Kidney epithelial cell (primary cell): Measurements from ENCODE around the gene BRSK1. TPM values are rescaled to one million over a fixed set of nuclear protein-coding genes. Genes with fewer than 3 reads are reported as not detected.

Source experiments
- DNase-seq: peaks from one replicate; pipeline ENCODE4 v3.0.0-alpha.2; 2010; ENCODE audit warnings: low read depth
- H3K27me3 ChIP-seq: 2 replicates; pipeline ENCODE4 v1.6.0; 2011; ENCODE audit warnings: low read length; ENCODE audit not compliant: control insufficient read depth, insufficient read depth
- H3K36me3 ChIP-seq: 2 replicates; pipeline ENCODE4 v1.5.1; 2011; ENCODE audit warnings: low read length; ENCODE audit not compliant: control insufficient read depth, insufficient read depth
- H3K4me3 ChIP-seq: 2 replicates; pipeline ENCODE4 v1.5.1; 2011; ENCODE audit warnings: low read depth, mild to moderate bottlenecking, control low read depth, low read length
- total RNA-seq: library from RNA; depleted of rRNA; stranded (reverse); fragments of >200 nt; gene quantifications from 2 replicates; pipeline ENCODE4 v1.2.3, GENCODE V29; 2015
- TF ChIP-seq, protein P1 (sequence below): IDR thresholded peaks from 2 replicates; pipeline ENCODE4 v1.5.1; 2011; ENCODE audit warnings: mild to moderate bottlenecking, moderate library complexity, low read length, control low read depth, inconsistent platforms; ENCODE audit not compliant: insufficient read depth, poor library complexity, severe bottlenecking

The BRSK1 gene
- total RNA-seq, 1 donor from 2014 or later, result 6.0 TPM

DNA sequence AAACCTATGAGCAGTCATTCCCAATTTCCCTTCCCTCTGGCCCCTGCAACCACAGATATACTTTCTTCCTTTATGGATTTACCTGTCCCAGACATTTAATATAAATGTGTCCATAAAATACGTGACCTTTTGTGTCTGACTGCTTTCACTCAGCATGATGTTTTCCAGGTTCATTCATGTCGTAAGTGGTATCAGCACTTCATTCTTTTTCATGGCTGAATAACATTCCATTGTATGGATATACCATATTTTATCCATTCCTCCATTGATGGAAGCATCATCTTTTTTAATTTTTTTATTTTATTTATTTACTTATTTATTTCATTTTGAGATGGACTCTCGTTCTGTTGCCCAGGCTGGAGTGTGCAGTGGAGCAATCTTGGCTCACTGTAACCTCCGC lies 17.0 kb upstream of the BRSK1 start:
- H3K27me3 ChIP-seq, result no peaks in the 10 kb centered on the region
- TF ChIP-seq, protein P1, sequence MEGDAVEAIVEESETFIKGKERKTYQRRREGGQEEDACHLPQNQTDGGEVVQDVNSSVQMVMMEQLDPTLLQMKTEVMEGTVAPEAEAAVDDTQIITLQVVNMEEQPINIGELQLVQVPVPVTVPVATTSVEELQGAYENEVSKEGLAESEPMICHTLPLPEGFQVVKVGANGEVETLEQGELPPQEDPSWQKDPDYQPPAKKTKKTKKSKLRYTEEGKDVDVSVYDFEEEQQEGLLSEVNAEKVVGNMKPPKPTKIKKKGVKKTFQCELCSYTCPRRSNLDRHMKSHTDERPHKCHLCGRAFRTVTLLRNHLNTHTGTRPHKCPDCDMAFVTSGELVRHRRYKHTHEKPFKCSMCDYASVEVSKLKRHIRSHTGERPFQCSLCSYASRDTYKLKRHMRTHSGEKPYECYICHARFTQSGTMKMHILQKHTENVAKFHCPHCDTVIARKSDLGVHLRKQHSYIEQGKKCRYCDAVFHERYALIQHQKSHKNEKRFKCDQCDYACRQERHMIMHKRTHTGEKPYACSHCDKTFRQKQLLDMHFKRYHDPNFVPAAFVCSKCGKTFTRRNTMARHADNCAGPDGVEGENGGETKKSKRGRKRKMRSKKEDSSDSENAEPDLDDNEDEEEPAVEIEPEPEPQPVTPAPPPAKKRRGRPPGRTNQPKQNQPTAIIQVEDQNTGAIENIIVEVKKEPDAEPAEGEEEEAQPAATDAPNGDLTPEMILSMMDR, result no peak
- DNase-seq, result no peak
- H3K36me3 ChIP-seq, result no peaks in the 10 kb centered on the region
- H3K4me3 ChIP-seq, result no peak overlapping the region

DNA sequence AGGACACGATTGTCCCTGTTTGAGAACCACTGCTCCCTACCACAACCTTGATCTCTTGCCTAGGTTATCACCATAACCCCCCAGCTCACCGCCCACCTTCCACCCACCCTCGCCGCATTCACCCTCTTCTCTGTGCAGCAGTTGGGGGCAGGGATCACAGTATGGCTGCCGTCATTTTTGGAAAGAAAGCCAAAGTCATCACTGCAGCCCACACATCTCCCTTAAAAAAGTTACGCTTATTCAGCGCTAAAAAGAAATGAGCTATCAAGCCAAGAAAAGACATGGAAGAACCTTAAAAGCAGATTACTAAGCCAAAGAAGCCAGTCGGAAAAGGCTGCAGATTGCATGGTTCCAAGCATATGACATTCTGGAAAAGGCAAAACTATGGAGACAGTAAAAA lies 14.5 kb upstream of the BRSK1 start:
- Histone ChIP-seq H3K36me3 (peaks cover 2% of the 10 kb centered on the region), H3K27me3 (no peaks in the 10 kb centered on the region), H3K4me3 (no peak overlapping the region)
- no peak for DNase-seq
- TF ChIP-seq, protein P1, result no peak

DNA sequence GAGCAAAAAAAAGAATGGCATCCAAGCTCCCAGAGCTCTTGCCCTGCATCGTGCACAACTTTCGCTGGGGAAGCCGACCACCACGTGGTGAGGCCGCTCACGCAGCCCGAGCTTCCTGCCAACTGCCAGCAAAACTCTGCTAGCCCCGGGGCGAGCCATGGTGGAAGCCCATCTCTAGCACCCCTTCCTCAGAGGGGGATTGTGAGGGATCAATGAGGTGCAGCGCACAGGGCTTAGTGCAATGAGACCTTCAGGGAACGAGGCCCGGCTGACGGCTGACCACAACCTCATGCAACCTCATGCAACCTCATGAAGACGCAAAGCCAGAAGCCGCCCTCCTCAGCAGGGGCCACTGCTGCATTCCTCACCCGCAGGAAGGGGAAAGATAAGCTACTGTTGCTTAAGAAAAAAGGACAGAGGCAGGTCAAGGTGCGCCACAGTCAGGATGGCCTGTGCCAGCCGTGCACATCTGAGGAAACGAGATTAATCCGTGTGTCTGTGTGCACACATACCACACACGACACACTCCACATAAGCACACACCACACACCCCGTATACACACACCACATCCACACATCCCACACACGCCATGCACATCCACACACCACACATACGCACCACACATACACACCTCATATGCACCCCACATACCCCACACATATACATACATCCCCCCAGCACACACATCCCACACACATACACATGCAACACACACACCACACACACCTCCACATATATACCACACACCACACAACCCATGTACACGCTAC lies 13.4 kb upstream of the BRSK1 start:
- TF ChIP-seq, protein P1, result no peak
- H3K36me3 ChIP-seq, result peaks cover 2% of the 10 kb centered on the region
- no peak for DNase-seq
- no peak overlapping the region for H3K4me3 ChIP-seq
- H3K27me3 ChIP-seq, result no peaks in the 10 kb centered on the region

DNA sequence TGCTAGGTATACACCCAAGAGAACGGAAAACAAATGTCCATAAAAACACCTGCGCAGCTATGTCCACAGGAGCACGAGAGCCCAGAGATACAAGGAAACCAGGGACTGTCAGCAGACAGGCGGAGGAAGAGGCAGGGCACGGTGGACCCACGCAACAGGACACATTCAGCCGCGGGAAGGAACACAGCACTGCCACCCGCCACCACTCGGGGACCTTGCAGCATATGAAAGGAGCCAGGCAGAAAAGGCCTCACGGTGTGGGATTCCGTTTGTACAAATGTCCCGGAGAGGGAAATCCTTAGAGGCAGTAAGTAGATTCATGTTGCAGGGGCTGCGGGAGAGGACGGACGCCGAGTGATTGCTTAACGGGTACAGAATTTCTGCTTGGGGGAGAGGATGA lies 11.7 kb upstream of the BRSK1 start:
- Histone ChIP-seq H3K27me3 (no peaks in the 10 kb centered on the region), H3K4me3 (no peak overlapping the region), H3K36me3 (peaks cover 2% of the 10 kb centered on the region)
- TF ChIP-seq, protein P1, result no peak
- no peak for DNase-seq

DNA sequence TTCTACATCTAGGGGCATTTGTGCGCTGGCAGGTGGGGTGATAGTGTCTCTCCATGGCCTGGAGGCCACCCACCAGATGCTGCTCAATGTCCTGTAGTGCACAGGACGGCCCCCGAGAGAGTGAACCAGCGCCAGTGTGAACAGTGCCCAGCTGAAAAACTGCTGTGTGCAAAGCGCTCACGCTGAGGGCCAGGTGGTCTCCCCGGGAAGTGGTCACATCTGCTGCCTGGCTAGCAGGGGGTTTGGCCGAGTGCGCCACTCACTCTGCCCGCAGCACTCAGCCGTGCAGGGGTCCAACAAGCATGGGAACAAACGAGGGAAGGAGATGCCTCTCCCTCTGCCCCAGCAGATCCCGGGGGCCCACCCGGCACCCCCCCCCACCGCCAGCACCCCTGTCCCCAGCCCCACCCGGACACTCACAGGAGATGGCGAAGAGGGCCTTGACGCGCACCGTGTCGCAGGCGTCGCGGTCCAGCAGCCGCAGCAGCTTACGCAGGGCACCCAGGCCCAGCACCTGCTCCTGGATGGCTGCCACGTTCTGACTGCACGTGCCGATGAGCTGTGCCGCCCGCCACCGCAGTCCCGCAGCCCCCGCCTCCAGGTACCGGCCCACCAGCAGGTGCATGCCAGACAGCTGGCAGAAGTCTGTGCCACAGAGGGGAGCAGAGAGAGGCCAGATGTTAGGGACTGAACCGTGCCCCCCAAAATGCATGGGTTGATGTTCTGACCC lies 9.7 kb upstream of the BRSK1 start:
- peaks cover 2% of the 10 kb centered on the region for H3K36me3 ChIP-seq
- no peak overlapping the region for H3K4me3 ChIP-seq
- DNase-seq, result no peak
- no peaks in the 10 kb centered on the region for H3K27me3 ChIP-seq
- TF ChIP-seq, protein P1, result no peak
